OCI-M2 (cell line): ENCODE measurements around the gene GHRL.

Experiments
- DNase-seq: peaks from one replicate; lab custom pipeline; 2025; ENCODE audit not compliant: unreplicated experiment; lab: John Stamatoyannopoulos, UW

Gene GHRL

DNA sequence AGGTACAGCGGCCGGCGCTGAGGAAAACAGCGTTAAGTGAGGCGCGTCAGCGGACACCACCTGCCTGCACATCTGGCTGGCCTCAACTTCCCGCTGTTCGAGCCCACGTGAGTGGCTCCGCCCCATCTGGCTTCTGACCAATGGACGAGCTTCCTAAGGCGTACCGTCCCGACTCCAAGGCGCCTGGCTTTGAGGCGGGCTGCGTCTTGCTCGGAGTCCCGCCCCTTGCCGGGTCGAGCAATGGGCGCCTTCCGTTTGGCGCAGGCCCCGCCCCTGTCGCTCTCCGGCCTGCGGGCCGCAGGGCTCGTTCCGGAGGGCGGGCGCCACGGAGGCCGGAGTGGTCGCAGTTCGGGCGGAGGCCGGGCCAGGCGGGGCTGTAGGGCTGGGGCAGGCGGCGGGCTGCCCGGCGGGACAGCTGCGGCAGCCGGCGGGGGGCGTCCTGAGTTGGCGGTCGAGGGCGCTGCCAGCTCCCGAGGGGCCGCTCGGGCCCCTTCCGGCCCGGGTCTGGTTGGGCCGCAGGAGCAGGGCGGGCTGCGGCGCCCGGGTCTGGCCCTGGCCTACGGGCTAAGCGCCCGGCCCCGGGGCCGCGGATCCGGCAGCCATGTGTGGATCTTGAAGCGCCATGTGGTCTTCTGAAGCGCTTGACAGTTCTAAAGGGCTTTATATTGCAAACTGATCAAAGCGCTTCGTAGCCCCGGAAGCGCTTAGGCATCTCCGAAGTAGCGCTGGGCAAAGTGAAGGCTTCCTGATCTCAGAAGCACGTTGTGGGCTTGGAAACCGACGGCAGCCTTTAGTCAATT, 44.4 kb downstream of the GHRL start, which contains the start of gene TATDN2:
TATDN2 (plus strand) TSS at position 276 of the 800 bp plus-strand sequence. CDS start 742 bp downstream, outside the sequence.
- DNase-seq: peak; percentile 55

DNA sequence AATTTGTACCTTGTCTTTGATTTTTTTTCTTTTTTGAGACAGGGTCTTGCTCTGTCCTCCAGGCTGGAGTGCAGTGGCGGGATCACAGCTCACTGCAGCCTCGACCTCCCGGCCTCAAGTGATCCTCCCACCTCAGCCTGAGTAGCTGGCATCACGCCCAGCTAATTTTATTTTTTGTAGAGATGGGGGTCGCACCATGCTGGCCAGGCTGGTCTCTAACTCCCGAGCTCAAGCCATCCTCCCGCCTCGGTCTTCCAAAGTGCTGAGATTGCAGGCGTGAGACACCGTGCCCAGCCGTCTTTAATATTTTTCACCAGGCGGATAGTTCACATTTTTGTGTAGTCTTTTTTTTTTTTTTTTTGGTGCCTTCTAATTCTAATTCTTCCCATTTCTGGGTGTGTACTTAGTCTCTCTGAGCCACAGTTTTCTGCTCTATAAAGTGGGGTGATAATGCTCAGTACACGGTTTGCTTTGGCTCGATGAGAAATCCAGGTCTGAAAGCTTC, 45.0 kb downstream of the GHRL start:
- no peak for DNase-seq

DNA sequence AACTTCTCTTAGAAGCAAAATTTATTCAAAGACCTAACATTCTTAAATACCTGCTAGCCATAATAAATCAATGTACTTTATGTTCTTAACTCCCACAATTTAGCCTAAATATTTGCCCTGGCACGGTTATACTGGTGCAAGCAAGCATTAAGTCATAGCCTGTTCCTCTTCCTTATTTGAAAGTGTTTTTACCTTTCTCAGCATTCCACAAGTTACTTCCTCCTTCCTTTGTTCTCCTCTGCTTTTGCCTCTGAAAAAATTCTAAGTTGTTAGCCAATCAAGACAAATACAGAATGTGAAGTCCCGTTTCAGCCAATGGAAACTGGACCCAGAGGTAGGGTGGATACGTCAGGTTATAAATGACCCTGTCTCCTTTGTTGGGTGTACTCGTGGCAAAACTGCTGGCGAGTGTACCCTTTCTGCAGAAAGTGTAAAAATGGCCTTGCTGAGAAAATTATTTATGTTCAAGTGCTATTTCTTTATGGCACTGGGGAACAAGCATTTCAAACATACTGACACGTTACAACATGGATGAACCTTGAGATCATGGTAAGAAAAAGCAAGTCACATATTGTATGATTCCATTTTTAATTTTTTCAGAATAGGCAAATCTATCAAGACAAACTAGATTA, 47.5 kb downstream of the GHRL start:
- DNase-seq: no peak

DNA sequence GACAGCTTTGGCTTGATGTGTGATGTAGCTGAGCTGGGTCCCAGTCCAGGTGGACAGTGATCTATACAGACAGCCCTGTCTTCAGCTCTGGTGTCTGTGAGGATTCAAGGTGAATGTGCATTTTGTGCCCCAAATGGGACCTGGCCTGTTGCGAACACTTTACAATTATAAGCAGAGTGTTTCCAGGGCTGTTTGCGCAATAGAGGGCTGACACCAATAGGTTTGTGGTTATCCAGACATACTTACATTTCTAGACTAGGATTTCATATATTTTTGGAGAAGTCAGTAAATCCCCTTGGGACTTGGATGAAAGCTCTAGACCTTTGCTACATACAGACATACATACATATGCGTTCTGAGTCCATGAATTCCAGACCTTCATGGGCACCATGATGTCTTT, 48.7 kb downstream of the GHRL start:
- DNase-seq: no peak

DNA sequence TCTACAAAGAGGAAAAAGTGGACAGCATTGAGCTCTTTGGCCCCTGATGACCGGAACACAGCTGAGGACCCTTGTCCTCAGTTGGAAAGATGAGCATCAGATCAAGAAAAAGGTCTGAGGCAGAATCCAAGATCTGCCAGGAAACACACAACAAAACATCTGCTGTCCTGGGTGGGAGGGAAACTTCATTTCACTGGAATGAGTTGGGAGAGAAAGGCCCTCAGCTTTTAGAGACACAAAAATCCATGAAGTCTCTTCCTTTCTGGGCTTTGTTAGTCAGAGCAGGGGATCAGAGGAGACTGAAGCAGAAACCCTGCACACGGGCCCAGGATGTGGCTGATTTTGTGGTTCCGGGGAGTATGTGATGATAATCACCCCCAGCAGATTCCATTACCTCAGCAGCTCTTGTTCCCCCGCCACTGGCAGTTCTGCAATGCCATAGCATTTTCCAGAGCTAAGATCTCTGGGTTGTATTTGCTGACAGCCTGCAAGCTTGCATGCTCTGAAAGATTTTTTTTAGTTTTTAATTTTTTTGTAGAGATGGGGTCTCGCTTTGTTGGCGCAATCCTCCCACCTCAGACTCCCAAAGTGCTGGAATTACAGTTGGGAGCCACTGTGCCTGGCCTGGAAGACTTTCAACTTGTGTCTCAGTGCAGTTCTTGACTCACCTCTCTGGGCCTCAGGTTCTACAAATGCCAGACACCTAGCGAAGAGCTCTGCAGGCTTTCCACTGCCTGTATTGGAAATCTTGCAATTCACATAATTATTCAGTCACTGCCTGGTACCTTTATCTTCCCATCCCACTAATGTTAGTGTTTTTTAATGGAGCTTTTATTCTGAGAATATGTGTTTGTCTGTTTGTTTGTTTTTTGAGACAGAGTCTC, 50.3 kb downstream of the GHRL start:
- DNase-seq: no peak

DNA sequence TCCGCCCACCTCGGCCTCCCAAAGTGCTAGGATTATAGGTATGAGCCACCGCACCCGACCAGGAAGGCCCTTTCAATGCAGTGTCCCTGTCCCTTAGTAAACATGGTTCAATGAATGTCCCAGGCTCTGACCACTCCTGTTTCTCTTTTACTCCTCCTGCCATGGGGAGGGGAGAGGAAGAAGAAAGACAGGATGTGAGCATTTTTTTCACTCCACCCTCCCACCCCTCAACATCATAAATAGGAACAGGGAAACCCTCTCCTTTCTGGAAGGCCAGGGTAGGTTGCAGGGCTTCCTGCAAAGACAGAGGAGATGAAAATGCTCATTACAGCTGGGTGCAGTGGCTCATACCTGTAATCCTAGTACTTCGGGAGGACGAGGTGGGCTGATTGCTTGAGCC, 51.9 kb downstream of the GHRL start:
- no peak for DNase-seq

DNA sequence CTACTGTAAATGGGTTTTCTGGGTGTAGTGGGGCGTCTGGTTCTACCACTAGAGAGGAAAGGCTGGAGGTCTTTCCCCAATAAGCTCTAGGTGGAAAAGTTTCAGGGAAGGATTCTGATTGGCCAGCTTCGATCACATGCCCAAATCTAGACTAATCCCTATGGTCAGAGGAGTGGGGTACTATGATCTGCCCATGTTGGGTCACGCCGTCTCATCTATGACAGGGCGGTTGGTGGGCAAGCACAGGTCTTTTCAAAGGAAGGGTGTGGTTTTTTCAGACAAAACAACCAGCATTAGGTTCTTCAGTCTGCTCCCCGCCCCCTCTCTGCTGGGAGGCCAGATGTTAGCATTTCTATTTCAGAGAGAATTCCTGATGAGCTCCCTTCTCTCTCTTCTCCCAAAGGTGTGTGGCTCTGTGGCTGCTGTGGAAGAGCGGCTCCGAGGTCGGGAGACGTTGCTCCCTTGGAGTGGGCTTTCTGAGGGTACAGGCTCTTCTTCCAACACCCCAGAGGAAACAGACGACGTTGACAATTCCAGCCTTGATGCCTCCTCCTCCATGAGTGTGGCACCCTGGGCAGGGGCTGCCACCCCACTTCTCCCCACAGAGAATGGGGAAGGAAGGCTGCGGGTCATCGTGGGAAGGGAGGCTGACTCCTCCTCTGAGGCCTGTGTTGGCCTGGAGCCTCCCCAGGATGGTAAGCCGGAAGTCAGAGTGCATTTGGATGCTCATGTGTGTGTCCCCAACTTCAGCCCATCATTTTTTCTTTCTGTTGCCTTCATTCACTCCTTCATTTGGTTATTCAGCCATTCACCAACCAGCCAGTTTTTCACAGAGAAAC, 54.2 kb downstream of the GHRL start:
- no peak for DNase-seq
